Hypothalamus (tissue), 51 donors: ENCODE measurements around the gene MYLK.

Experiments used
- DNase-seq, 51 donors: peaks; one replicate each; lab custom pipeline; 2025; lab: John Stamatoyannopoulos, UW

MYLK gene

DNA sequence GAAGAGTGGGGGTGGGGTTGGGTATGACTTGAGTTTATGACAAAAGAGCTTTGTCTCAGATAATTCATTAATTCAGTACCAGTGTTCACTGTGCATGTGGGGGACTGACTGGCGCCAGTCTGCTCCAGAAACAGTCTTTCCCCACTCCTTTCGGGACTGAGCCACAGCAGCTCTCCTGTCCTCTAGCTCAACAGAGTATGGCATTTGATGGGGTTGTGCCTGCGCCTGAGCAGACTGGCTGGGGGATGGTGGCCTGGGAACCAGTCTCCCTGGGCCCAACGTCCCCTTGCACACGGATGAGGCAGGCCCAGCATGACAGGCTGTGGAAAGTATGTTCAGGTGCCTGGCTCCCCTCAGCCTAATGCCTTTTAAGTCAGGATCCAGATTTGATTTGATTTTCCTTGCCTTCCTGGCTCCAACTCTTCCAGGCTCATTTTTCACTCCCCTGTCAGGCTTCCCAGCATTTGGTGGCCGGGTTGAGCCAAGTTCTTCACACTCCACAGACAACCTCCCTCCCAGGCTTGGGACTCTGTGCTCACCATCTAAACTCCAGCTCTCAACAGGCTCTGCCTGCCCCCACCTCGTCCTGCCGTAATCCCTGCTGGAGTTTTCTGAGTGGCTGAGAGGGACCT is 105.0 kb downstream of the MYLK start:
- DNase-seq: peak in 22 of 51 donors; percentile 6 to 65 (median 20)

DNA sequence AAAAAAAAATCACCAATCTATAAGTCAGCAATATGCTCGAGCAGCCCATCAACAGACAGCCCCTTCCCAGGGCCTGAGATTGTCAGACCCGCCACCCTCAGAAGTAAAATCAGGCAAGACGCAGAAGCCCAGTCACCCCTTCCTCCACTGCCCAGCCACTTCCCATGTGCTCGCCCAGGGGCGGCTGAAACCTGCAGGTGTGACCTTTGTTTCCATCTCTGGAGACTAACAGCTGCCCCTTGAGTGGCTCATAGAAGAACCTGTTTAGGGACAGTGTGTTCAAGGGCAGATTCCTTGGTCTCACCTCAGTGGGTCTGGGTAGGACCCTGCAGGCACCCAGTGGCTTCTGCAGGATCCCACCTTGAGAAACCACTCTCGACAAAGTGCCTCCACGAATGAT is 105.6 kb downstream of the MYLK start:
- no peak for DNase-seq

DNA sequence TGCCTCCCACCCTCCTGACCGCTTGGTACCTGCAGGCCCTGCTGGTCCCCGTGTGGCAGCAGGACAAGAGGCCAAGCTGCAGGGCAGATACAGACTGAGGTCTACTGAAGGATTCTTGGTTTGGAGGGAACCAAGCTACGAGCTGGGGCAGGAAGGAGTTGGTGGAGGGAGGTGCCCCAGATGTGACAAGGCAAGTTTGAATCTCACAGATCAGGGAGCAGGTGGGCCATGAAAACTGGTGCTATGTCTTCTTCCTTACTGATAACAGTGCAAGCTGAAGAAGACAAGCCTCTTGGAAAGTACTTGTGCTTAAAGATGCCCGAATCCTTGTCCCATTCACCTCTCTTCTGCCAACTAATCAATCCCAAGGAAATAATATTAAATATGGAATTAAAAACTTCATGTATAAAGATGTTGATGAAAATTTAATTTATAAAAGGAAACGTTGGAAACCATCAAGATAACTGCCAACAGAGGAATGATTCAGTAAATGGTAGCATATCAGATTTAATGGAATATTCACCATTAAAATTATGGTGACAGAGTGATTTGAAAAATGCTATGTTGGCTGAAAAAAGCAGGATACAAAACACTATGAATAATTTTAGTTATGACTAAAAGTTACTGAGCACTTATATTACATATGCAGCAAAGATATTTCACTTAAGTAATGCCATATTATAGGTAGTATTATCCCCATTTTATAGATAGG is 107.9 kb downstream of the MYLK start:
- DNase-seq: no peak

DNA sequence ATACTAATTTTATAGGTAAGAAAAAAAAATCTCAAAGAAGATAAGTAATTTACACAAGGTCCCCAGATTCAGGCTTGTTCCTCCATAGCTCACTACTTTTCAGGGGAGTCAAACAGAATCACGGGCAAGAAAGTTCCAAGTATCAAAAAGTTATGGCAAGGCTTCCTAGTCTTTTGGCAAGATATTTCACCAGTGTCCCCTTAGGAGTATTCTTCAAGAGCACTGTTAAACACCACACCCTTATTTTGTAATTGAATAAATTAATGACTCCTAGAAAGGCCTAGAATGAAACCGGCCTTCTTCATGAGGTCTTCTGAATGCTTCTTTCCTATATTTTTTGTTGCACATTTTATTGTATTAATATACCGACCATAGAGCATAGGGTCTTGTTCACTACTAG is 109.7 kb downstream of the MYLK start:
- no peak for DNase-seq

DNA sequence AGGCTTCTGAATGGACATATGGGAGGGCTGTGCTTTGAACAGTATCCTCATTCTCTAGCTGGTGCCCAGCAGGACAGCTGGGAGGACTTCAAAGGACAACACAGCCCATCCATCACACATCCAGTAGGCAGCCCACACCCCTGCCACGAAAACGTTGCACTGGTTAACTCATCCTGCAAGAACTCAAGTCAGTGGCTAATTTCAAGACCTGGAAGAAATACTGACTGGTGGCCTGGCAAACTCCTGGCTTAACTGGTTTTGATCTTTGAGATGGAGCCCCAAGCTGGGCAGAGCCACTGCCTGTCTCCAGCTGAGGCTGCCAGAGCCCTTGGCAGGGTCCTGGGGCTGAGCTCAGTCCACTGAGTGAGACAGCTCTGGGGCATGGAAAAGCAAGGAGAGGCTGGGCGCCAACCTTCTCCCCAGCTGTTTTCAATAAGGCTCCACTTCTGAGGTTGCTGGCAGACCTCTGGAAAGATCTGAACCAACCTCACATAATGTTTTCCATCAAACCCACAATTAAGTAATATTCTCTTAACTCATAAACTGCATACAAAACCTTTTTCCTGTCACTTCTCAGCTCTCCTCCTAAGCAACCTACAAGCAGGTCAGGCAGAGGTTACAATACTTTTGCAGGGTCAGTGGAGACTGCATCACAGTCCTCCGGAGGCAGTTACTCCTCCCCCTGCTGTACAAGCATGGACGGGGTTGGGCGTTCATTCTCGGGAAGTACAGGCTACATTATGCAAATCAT is 110.3 kb downstream of the MYLK start:
- peak in 30 of 51 donors; percentile 8 to 85 (median 45) for DNase-seq

DNA sequence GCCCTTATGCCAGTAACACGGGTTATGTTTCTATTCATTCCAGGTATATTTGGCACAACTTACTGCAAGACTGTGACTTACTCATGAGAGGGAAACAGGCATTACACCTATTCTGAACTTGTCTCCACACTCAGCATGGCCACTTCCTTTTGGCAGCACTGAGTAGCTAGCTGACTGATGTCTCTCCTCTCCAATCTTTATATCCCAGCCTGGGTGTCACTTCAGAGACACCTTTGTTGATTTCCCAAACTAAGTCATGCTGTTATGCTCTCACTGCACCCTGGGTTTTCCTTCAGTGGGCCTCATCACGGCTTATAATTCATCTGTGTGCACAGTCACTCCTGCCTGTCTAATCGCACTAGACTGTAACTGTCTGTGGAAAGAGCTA is 114.8 kb downstream of the MYLK start:
- no peak for DNase-seq

DNA sequence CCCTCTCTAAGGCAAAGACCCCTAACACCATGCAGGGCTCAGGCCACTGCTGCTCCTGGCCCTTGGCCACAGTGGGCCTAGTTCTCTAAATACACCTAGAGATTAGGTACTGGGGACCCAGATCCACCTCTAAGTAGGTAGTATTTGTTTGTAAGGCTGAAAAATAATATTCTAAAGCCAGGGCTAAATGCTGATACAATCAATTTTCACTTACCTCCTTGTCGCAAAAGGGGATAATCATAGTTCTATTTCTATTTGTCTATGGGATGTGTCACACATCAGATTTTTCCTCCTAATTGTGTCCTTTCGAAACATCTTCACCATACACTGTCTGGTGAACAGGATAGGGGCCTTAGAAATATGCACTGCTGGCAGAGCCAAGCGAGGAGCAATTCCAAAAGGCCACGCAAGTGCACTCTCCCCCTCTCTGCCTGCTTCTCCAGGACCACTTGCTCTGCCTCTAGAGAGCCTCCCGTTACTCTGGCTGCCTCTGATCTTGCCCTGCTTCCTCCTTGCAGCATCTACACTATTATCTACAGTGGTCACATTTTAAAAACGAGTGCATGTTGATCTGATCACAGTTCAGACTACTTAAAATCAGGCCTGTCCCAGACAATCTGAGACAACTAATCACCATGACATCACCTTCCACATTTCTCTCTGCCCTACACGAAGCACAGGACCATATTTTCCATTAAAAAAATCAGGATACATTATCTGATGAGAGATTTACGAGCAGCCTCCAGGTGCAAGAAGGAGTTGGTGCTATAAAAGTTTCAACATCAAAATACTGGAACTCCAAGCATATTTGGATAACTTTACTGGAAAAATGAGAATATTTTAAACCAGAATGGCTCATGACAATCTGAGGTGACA is 115.4 kb downstream of the MYLK start:
- DNase-seq: no peak

DNA sequence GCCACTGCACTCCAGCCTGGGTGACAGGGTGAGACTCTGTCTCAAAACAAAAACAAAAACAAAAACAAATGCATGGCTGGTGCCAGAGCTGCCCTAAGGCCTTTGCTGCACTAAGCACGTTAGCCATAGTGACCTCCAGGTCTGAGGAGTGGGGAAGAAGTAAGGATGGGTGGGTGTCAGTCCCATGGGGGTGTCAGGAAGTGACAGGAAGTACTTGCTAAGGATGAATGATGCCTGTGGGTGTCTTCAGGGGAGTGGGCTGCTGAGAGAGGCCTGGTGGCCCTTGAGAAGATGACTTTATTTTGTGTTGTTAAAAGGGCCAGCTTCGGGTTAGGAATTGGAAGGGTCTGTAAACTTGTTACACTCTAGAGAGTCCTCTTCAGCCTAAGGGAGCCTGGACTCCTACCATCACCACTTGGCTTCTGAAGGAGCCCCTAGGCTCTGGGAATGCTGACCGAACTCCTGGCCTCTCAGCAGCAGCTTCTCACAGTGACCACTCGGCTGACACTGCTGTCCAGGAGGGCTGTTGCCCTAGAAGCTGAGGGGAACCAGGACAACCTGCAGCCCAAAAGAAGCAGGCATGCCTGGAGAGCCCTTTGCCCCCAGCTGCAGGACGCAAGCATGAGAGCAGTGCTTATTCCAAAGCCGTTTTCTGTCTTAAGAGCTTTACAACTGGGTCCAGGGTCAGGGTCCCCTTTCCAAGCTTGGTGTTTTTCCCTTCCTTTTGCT is 116.4 kb downstream of the MYLK start:
- no peak for DNase-seq

DNA sequence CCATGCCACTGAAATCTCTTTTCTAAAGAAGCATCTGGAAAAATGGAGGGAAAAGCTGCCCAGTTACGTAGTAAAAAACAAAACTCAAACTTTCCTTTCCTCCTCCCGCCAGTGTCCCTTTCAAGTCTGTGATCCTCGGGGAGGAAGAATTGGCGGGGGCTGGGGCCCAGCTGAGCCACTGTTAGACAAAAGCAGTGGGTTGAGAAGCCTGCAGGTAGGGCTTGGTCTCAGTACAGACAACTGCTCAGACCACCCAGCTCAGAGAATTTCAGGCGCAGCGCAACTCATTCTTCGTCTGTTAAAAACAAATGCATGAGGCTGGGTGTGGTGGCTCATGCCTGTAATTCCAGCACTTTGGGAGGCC is 117.1 kb downstream of the MYLK start:
- DNase-seq: no peak

DNA sequence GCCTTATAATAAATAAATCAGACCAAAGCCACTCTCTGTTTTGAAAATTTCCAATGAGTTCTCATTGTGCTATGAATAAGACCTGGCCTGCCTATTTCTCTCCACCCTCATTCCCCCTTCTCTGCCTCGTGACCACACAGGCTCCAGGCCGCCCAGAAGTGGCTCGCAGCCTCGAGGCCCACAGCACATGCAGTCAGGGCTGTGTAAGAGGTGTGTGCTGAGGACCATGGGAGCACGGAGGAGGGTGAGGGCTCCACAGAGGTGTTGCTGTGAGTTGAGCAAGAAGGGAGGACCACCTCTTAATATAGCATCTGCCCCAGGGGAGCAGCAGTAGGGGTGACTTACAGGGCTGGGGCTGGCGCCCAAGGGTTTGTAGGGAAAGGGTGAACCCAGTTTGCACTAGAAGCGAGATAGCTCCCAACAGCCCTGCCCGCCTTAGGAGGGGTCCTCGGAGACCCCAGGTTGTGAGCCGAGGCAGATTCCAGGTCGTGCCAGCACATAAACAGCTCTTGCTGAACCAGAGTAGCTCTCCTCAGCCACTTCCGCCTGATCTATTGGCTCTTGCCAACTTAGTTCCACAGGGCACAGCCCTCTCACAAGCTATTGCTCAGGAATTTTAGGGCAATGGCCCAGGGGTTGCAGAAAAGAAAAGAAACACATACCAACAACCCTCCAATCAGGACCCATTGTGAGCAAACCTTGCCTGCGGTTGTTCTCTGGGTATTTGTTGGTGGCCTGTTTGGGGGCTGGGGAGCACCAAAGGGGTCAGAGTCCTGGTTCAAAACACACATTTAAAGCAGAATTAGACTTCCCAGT is 117.7 kb downstream of the MYLK start:
- DNase-seq: peak in 1 of 51 donors; percentile 27

DNA sequence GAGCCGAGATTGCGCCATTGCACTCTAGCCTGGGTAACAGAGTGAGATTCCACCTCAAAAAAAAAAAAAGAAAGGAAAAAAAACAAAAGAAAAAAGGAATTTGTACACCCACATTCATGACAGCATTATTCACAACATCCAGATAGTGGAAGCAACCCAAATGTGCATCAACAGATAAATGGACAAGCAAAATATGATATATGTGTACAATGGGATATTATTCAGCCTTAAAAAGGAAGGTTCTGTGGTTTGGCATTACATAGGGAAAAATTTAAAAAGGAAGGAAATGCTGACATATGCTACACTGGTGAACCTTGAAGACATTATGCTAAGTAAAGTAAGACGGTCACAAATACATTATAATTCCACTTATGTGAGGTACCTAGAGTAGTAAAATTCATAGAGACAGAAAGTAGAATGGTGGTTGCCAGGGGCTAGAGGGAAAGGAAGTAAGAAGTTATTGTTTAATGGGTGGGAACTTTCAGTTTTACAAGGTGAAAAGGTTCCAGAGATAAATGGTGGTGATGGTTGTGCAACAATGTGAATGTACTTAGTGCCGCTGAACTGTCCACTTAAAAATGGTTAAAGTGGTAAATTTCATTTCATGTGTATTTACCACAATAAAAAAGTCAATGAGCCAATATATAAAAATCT is 118.5 kb downstream of the MYLK start:
- no peak for DNase-seq

DNA sequence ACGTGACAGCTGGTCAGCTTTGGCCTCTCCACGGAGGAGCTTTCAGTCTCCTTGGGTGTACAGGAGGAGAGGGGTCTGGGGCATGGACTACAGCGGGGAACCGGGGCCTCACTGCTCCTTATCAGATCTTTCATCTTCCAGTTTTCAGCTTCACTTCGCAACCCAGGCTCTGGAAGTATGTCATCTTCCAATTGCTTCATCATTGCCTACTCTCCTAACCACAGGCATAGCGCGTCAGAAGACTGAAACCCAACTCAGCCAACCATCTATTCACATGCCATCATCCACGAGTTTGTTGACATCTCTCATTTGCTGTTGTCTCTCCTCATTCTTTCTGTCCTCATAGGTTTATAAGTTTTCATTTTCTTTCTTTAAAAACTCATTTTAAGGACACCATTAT is 119.5 kb downstream of the MYLK start:
- DNase-seq: no peak

DNA sequence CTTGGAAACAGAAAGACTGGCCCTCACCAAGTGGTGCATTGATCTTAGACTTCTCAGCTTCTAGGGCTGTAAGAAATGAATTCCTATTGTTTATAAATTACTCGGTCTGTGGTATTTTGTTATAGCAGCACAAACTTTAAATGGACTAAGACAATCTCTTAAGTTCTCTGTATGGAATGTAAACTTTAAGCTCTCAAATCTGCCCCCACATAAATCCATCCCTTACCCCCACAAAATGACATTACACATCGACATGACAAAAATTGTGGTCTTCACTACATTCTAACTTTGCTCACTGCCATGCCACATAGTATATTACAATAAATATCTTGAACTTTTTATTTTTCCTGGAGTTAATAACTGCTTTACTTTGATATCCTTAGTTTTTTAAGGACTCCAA is 121.3 kb downstream of the MYLK start:
- no peak for DNase-seq

DNA sequence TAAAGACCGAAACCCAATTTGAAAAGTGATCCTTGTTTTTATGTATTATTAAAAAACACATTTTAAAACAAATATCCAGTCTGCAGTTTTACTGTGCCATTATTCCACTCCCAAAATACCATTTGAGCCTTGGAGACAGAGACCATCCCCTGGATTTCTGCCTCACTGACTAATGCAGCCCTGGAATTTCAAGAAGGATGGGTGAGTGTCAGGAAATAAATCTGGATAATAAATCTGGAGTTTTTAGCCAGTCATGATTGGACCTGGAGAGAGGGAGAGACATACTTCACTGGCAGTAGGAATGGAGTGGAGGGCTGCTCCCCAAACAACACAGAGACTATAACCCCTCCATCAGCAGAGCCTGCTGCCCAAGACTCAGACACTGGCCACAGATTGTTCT is 123.3 kb downstream of the MYLK start:
- no peak for DNase-seq

DNA sequence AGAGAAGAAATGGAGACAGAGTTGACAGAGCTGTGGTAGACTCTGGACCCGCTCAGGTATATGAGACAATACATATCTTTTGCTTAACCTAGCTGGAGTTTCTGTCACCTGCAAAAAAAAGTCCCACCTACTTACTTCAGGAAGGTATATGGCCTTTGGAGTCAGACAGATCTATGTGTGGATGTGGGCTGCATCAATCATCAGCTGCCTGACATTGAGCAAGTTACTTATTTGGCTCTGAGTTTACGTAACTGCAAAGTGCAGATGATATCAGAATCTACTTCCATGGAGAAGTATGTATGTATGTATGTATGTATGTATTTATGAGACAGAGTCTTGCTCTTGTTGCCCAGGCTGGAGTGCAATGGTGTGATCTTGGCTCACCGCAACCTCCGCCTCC is 124.3 kb downstream of the MYLK start:
- DNase-seq: no peak

DNA sequence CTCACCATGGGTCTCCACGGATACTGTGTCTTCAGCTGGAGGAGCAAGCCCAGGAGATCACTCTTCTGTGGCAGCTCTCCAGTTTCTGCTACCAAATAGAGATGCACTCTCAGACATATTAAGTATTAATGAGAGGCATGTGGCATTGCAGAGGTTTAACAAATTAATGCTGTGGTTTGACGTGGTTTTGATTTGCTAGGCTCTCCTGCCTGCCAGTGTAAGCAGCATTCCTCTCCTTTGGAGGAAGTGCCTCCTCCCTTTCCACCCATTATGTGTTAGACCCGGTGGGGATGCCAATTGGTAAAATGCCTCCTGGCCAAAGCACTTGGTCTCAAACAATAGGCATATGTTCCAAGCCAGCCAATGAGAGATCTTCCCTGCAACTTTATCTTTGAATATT is 124.8 kb downstream of the MYLK start:
- no peak for DNase-seq

DNA sequence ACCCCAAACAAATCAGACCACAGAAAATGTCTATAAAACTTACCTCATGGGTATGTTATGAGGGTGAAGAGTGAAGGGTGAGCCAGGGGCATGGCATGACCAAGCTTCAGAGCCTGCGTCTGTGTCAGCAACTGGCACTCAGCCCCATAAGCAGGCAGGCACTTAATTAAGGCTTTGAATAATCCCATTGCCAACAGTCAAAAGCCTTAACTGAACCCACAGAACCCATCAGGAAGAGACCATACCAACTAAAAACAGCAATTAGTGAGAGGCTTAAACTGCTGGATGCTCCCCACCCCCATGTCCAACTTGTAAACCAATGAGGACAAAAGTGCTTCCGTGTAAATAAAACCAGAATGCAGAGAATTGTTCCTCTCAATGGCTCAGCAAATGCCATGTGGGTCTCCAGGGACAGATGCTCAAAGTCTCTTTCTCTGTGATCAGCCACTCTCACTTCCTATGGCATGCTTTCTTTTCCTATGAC is 126.0 kb downstream of the MYLK start:
- peak in 6 of 51 donors; percentile 0 to 26 (median 7) for DNase-seq

DNA sequence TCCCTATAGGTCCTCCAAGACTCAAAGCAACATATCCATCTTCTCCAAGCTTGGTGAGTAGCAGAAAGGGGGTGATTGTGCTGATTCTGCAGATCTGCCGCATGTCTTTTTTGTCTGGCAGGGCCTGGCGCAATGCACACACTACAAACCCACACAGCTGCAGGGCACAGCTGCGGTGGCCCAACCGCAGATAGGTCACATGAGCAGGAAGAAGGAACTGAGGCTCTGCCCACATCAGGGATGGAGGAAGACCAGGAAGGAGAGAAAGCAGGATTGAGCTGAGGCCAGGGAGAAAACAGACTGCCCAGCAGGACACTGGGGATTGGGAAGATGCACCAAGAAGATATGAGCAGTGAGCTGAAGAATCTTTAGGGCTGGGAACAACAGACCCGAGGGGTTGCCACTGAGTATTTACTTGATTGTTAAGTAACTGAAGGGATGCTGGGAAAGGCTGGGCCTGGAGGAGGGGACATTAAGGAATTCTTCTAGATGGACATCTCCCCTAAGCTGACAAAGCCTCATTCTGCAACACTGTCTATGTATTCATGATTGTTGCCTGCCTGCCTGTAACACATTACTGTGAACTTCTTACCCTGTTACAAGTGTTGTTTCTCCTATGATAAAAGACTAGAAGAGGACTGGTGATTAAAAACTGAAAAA is 126.7 kb downstream of the MYLK start:
- DNase-seq: peak in 33 of 51 donors; percentile 11 to 81 (median 46)
